Gastroesophageal sphincter (tissue), 4 donors: ENCODE data around the gene LRRC8C. TPM values are rescaled to one million over a fixed set of nuclear protein-coding genes. Genes with fewer than 3 reads are reported as not detected.

Experiments
- ATAC-seq: fragments of 150-250 bp; one replicate; pipeline ENCODE4 v1.9.1; 2016; ENCODE audit warnings: mild to moderate bottlenecking, moderate library complexity
- H3K27ac ChIP-seq, 4 donors: fragments of 200-600 bp; sonication (generic) in 3 of 4; 1 replicate in 3 of 4; 2 replicates in 1 of 4; pipeline ENCODE4 v1.5.1; 2016 to 2019
- H3K27me3 ChIP-seq: fragments of 200-600 bp; sonication (generic); one replicate; pipeline ENCODE4 v1.5.1; 2019
- H3K36me3 ChIP-seq, 2 donors: fragments of 200-600 bp; sonication (generic); one replicate each; pipeline ENCODE4 v1.5.1; 2019; ENCODE audit warnings: control low read depth in 1 of 2
- H3K4me1 ChIP-seq, 3 donors: fragments of 200-600 bp; sonication (generic); 1 replicate in 2 of 3; 2 replicates in 1 of 3; pipeline ENCODE4 v1.5.1; 2016 to 2019; ENCODE audit warnings: control low read depth in 2 of 3
- H3K4me3 ChIP-seq, 2 donors: fragments of 200-600 bp; sonication (generic); one replicate each; pipeline ENCODE4 v1.5.1; 2019; ENCODE audit warnings: mild to moderate bottlenecking in 1 of 2, moderate library complexity in 1 of 2
- H3K9me3 ChIP-seq, 3 donors: fragments of 200-600 bp; sonication (generic); one replicate each; pipeline ENCODE4 v1.5.1; 2017 to 2019; ENCODE audit warnings: control low read depth in 2 of 3
- CTCF ChIP-seq, 4 experiments: fragments of 200-600 bp in 2 of 4; fragments of 450-650 bp in 2 of 4; sonication (generic) in 1 of 4; IDR thresholded peaks; one replicate each; pipeline ENCODE4 v1.5.1; 2017 to 2019; ENCODE audit warnings: antibody characterized with exemption in 4 of 4, mild to moderate bottlenecking in 2 of 4, moderate library complexity in 2 of 4
- EP300 ChIP-seq: sonication (generic); formaldehyde crosslinking; IDR thresholded peaks from one replicate; pipeline ENCODE4 v1.6.1; 2017; ENCODE audit warnings: antibody characterized with exemption, mild to moderate bottlenecking
- POLR2A ChIP-seq, 2 donors: fragments of 450-650 bp; IDR thresholded peaks; one replicate each; pipeline ENCODE4 v1.6.1; 2017; ENCODE audit warnings: antibody characterized with exemption in 2 of 2, mild to moderate bottlenecking in 2 of 2, moderate library complexity in 1 of 2
- POLR2AphosphoS5 ChIP-seq: sonication (generic); formaldehyde crosslinking; IDR thresholded peaks from one replicate; pipeline ENCODE4 v1.6.1; 2017; ENCODE audit warnings: antibody characterized with exemption
- WGBS, 2 donors: methylation state at CpG; one replicate each; pipeline ENCODE4 v1.1.5; 2018; ENCODE audit warnings: low coverage in 1 of 2; 5-methylcytosine and 5-hydroxymethylcytosine counted together
- total RNA-seq, 4 donors: library from RNA; depleted of rRNA; stranded (reverse); fragments of >200 nt; gene quantifications; one replicate each; pipeline ENCODE4 v1.1.0, GENCODE V29; 2016

Gene LRRC8C
- total RNA-seq, 4 donors from 2014 or later = 5.4 to 9.6 (median 6.2) TPM

DNA sequence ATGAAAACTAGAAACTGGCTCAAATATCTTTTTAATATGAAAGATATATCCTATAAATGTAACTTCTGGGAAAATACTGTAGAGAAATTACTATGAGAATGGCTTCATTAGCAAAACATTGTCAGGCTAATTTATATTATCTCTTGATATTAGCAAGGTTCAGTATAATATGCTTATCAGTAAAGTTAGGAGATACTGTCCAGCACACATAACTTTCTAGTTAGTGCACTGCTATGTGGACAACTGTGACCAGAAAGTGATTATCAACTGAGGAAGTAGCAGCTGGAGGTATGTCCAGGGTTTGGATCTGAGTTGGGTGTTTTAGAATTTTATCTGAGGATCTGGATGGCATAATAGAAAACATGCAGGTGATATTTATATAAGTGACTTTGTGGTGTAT, 7.5 kb downstream of the LRRC8C start:
- peaks cover 0 to under 1% (median 0%) of the 10 kb centered on the region in 3 donors for H3K4me1 ChIP-seq
- no peaks in the 10 kb centered on the region for H3K27me3 ChIP-seq
- H3K27ac ChIP-seq = no peak overlapping the region
- H3K36me3 ChIP-seq = no peaks in the 10 kb centered on the region
- no peak overlapping the region for H3K4me3 ChIP-seq
- ATAC-seq = no peak
- no peak for TF ChIP-seq POLR2A (IDR thresholded peaks at IDR 0.05)
- TF ChIP-seq POLR2AphosphoS5 = no peak
- TF ChIP-seq EP300 = no peak
- TF ChIP-seq CTCF (IDR thresholded peaks at IDR 0.05) = no peak
- H3K9me3 ChIP-seq = no peaks in the 10 kb centered on the region

DNA sequence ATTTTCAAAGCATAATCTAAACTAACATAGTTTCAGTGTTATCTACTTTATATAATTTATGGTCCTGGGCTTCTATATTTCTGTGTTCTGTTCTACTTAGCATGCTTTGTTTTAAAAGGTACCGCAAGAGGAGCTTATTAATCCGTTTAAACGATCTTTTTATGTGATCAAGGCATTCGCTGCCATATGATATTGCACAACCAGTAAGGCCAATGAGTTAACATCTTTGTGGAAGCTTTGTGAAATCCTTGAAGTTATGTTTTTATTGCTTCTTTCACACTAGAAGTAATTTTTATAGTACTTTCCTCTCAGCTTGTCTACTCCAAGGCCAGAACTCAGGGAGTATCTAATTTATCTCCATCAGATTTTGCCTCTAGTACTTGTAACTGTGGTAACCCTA, 8.9 kb downstream of the LRRC8C start:
- H3K36me3 ChIP-seq = no peaks in the 10 kb centered on the region
- no peak for ATAC-seq
- TF ChIP-seq CTCF (IDR thresholded peaks at IDR 0.05) (no peak), POLR2A (IDR thresholded peaks at IDR 0.05) (no peak), EP300 (no peak), POLR2AphosphoS5 (no peak)
- 77 to 93% methylated on average over 4 of the region's 4 CpGs for WGBS, 2 donors
- H3K27me3 ChIP-seq = no peaks in the 10 kb centered on the region
- H3K4me3 ChIP-seq = no peak overlapping the region
- peaks cover 0 to 9% (median 0%) of the 10 kb centered on the region in 3 donors for H3K9me3 ChIP-seq
- no peaks in the 10 kb centered on the region for H3K4me1 ChIP-seq
- no peak overlapping the region for H3K27ac ChIP-seq

- TF ChIP-seq EP300 (no peak), POLR2AphosphoS5 (no peak), POLR2A (IDR thresholded peaks at IDR 0.05) (no peak), CTCF (IDR thresholded peaks at IDR 0.05) (no peak)
- no peak overlapping the region for H3K27ac ChIP-seq
- no peaks in the 10 kb centered on the region for H3K4me1 ChIP-seq
- 64 to 67% methylated on average over 2 of the region's 2 CpGs for WGBS, 2 donors
- no peaks in the 10 kb centered on the region for H3K27me3 ChIP-seq
- H3K36me3 ChIP-seq = no peaks in the 10 kb centered on the region
- no peak for ATAC-seq
- no peak overlapping the region for H3K4me3 ChIP-seq
- peaks cover 0 to 9% (median 0%) of the 10 kb centered on the region in 3 donors for H3K9me3 ChIP-seq
Measured at GRCh38 chr1:89643577-89643976, 10.7 kb downstream of the LRRC8C start.

- Histone ChIP-seq H3K4me1 (no peaks in the 10 kb centered on the region), H3K36me3 (no peaks in the 10 kb centered on the region), H3K9me3 (peaks cover 0 to 9% (median 0%) of the 10 kb centered on the region in 3 donors), H3K27ac (no peak overlapping the region), H3K27me3 (no peaks in the 10 kb centered on the region), H3K4me3 (no peak overlapping the region)
- TF ChIP-seq POLR2AphosphoS5 (no peak), CTCF (IDR thresholded peaks at IDR 0.05) (no peak), POLR2A (IDR thresholded peaks at IDR 0.05) (no peak), EP300 (no peak)
- no peak for ATAC-seq
- 77 to 89% methylated on average over 6 to 9 of the region's 9 CpGs for WGBS, 2 donors
Measured at GRCh38 chr1:89644119-89644814, 11.3 kb downstream of the LRRC8C start.

GRCh38 chr1:89646259-89646658, 13.3 kb downstream of the LRRC8C start:
- Histone ChIP-seq H3K4me3 (no peak overlapping the region), H3K9me3 (peaks cover 0 to 9% (median 0%) of the 10 kb centered on the region in 3 donors), H3K36me3 (no peaks in the 10 kb centered on the region), H3K27ac (no peak overlapping the region), H3K27me3 (no peaks in the 10 kb centered on the region), H3K4me1 (no peaks in the 10 kb centered on the region)
- TF ChIP-seq POLR2AphosphoS5 (no peak), CTCF (IDR thresholded peaks at IDR 0.05) (no peak), POLR2A (IDR thresholded peaks at IDR 0.05) (no peak)
- WGBS, 2 donors = 46% methylated on average over 1 of the region's 1 CpG; no CpG with 5 or more reads in 1 of the 2 donors
- ATAC-seq = no peak
